H9 (cell line): ENCODE measurements around the gene KRT27. TPM values are rescaled to one million over a fixed set of nuclear protein-coding genes. Genes with fewer than 3 reads are reported as not detected.
A peak's percentile ranks its signal among the peaks of the same experiment; 100 is the strongest.

ENCODE experiments used
- DNase-seq: peaks from one replicate; pipeline ENCODE4 v3.0.0-alpha.2; 2017
- H2AFZ ChIP-seq: one replicate; pipeline ENCODE4 v1.6.1; 2013; ENCODE audit warnings: mild to moderate bottlenecking, low read length, control low read depth, moderate library complexity
- H2AK5ac ChIP-seq: 2 replicates; pipeline ENCODE4 v1.6.1; 2013; ENCODE audit warnings: low read length, control low read depth, mixed read lengths; ENCODE audit not compliant: insufficient read length
- H2BK120ac ChIP-seq: one replicate; pipeline ENCODE4 v1.6.1; 2013; ENCODE audit warnings: low read depth, mild to moderate bottlenecking, low read length, control low read depth, inconsistent platforms; ENCODE audit not compliant: poor library complexity, severe bottlenecking
- H2BK12ac ChIP-seq: 2 replicates; pipeline ENCODE4 v1.6.1; 2013; ENCODE audit warnings: low read length, control low read depth, mixed read lengths, low read depth; ENCODE audit not compliant: insufficient read length
- H2BK15ac ChIP-seq: 2 replicates; pipeline ENCODE4 v1.6.1; 2013; ENCODE audit warnings: low read depth, low read length, control low read depth
- H2BK20ac ChIP-seq: one replicate; pipeline ENCODE4 v1.6.1; 2013; ENCODE audit warnings: low read depth, mild to moderate bottlenecking, low read length, control low read depth, inconsistent platforms; ENCODE audit not compliant: poor library complexity, severe bottlenecking
- H2BK5ac ChIP-seq: 2 replicates; pipeline ENCODE4 v1.6.1; 2013; ENCODE audit warnings: low read length, control low read depth, mixed read lengths; ENCODE audit not compliant: insufficient read length
- H3K14ac ChIP-seq: 2 replicates; pipeline ENCODE4 v1.6.1; 2013; ENCODE audit warnings: low read length, control low read depth; ENCODE audit not compliant: insufficient read depth
- H3K18ac ChIP-seq: 2 replicates; pipeline ENCODE4 v1.6.1; 2013; ENCODE audit warnings: low read depth, mild to moderate bottlenecking, mixed read lengths, low read length, control low read depth; ENCODE audit not compliant: insufficient read length
- H3K23ac ChIP-seq: 2 replicates; pipeline ENCODE4 v1.6.1; 2013; ENCODE audit warnings: low read length, control low read depth, mixed read lengths, low read depth; ENCODE audit not compliant: insufficient read length
- H3K23me2 ChIP-seq: 2 replicates; pipeline ENCODE4 v1.6.1; 2013; ENCODE audit warnings: low read depth, mild to moderate bottlenecking, mixed read lengths, low read length, control low read depth; ENCODE audit not compliant: insufficient read length, poor library complexity, severe bottlenecking
- H3K27ac ChIP-seq: 2 replicates; pipeline ENCODE4 v1.5.1; 2013; ENCODE audit warnings: low read length, control low read depth, mixed read lengths, low read depth; ENCODE audit not compliant: insufficient read length
- H3K27me3 ChIP-seq: 2 replicates; pipeline ENCODE4 v1.6.1; 2013; ENCODE audit warnings: low read length, control low read depth, inconsistent platforms; ENCODE audit not compliant: insufficient read depth
- H3K4ac ChIP-seq: 2 replicates; pipeline ENCODE4 v1.6.1; 2013; ENCODE audit warnings: low read depth, mild to moderate bottlenecking, control low read depth, inconsistent platforms, low read length, moderate library complexity
- H3K4me1 ChIP-seq: 2 replicates; pipeline ENCODE4 v1.6.1; 2013; ENCODE audit warnings: low read length, control low read depth, inconsistent platforms; ENCODE audit not compliant: insufficient read depth
- H3K4me2 ChIP-seq: 2 replicates; pipeline ENCODE4 v1.6.1; 2013; ENCODE audit warnings: low read length, control low read depth, mixed read lengths; ENCODE audit not compliant: insufficient read length, insufficient read depth
- H3K56ac ChIP-seq: 2 replicates; pipeline ENCODE4 v1.6.1; 2013; ENCODE audit warnings: low read depth, mild to moderate bottlenecking, mixed read lengths, low read length, control low read depth; ENCODE audit not compliant: insufficient read length
- H3K79me1 ChIP-seq: 2 replicates; pipeline ENCODE4 v1.6.1; 2013; ENCODE audit warnings: low read depth, mild to moderate bottlenecking, moderate library complexity, low read length, control low read depth, inconsistent platforms; ENCODE audit not compliant: insufficient read depth, poor library complexity, severe bottlenecking
- H3K79me2 ChIP-seq: 2 replicates; pipeline ENCODE4 v1.6.1; 2013; ENCODE audit warnings: low read length, control low read depth, inconsistent platforms; ENCODE audit not compliant: insufficient read depth
- H3K9ac ChIP-seq: 2 replicates; pipeline ENCODE4 v1.6.1; 2013; ENCODE audit warnings: low read length, control low read depth, mixed read lengths; ENCODE audit not compliant: insufficient read length; ENCODE audit errors: extremely low read depth
- H3K9me3 ChIP-seq: one replicate; pipeline ENCODE4 v1.6.1; 2013; ENCODE audit warnings: low read depth, low read length, inconsistent platforms; ENCODE audit not compliant: control insufficient read depth
- H3T11ph ChIP-seq: one replicate; pipeline ENCODE4 v1.6.1; 2013; ENCODE audit warnings: mild to moderate bottlenecking, low read length, control low read depth, inconsistent platforms
- H4K20me1 ChIP-seq: one replicate; pipeline ENCODE4 v1.6.1; 2013; ENCODE audit not compliant: control insufficient read depth, insufficient read length, insufficient read depth
- H4K5ac ChIP-seq: 2 replicates; pipeline ENCODE4 v1.6.1; 2013; ENCODE audit warnings: low read depth, mild to moderate bottlenecking, mixed read lengths, low read length, control low read depth; ENCODE audit not compliant: insufficient read length
- H4K8ac ChIP-seq: replicated peaks from 2 replicates; pipeline ENCODE4 v1.6.1; 2013; ENCODE audit warnings: low read length, control low read depth, mixed read lengths, low read depth; ENCODE audit not compliant: insufficient read length
- H4K91ac ChIP-seq: 2 replicates; pipeline ENCODE4 v1.6.1; 2013; ENCODE audit warnings: low read depth, mild to moderate bottlenecking, moderate library complexity, mixed read lengths, low read length, control low read depth; ENCODE audit not compliant: insufficient read length
- H3K27ac Mint-ChIP-seq, 3 experiments: 2 replicates in 2 of 3; 3 replicates in 1 of 3; pipeline ENCODE4 v1.8.0; 2020 to 2021; ENCODE audit warnings: mixed read lengths in 3 of 3, mild to moderate bottlenecking in 1 of 3, moderate library complexity in 1 of 3
- H3K27me3 Mint-ChIP-seq: 2 replicates; pipeline ENCODE4 v1.8.0; 2021; ENCODE audit warnings: low read depth, mild to moderate bottlenecking, moderate library complexity, mixed read lengths
- H3K36me3 Mint-ChIP-seq, 3 experiments: 2 replicates in 2 of 3; 3 replicates in 1 of 3; pipeline ENCODE4 v1.8.0; 2020 to 2021; ENCODE audit warnings: low read depth in 3 of 3, mixed read lengths in 3 of 3; ENCODE audit not compliant: insufficient read depth in 1 of 3
- H3K4me1 Mint-ChIP-seq, 2 experiments: 2 replicates each; pipeline ENCODE4 v1.8.0; 2020; ENCODE audit warnings: mixed read lengths in 2 of 2
- H3K4me3 Mint-ChIP-seq, 2 experiments: 2 replicates in 1 of 2; 3 replicates in 1 of 2; pipeline ENCODE4 v1.8.0; 2020 to 2021; ENCODE audit warnings: mild to moderate bottlenecking in 2 of 2, mixed read lengths in 2 of 2, moderate library complexity in 1 of 2
- H3K9me3 Mint-ChIP-seq, 2 experiments: 2 replicates in 1 of 2; 3 replicates in 1 of 2; pipeline ENCODE4 v1.8.0; 2020; ENCODE audit warnings: mild to moderate bottlenecking in 2 of 2, mixed read lengths in 2 of 2, moderate library complexity in 1 of 2
- CTCF ChIP-seq: fragments of 200-600 bp; sonication (generic); conservative IDR thresholded peaks from 3 replicates; pipeline ENCODE4 v1.8.0; 2021; ENCODE audit warnings: antibody characterized with exemption, mild to moderate bottlenecking
- WGBS: extraction: QIAGEN DNeasy Blood & Tissue Kit; methylation state at CpG from one replicate; pipeline ENCODE4 v1.1.7; 2013; ENCODE audit warnings: missing lambda C conversion rate, low lambda C conversion rate, mixed read lengths; ENCODE audit not compliant: insufficient read length; ENCODE audit errors: extremely low coverage; 5-methylcytosine and 5-hydroxymethylcytosine counted together
- total RNA-seq: library from RNA; stranded (reverse); gene quantifications from 2 replicates; pipeline ENCODE4 v1.2.1, GENCODE V29; 2021

Gene KRT27
- total RNA-seq, 1 experiment from 2014 or later, result not detected

GRCh38 chr17:40819528-40820125 lies 37.3 kb upstream of the KRT27 start:
- H4K20me1 ChIP-seq, result no peaks in the 10 kb centered on the region
- no peaks in the 10 kb centered on the region for H3K9me3 Mint-ChIP-seq

More at GRCh38 chr17:40819528-40820125, 37.3 kb upstream of the KRT27 start:
- peak overlapping the region in 2 of 3 experiments; percentile 88 to 90; a peak in 2 of 7 replicates for H3K27ac Mint-ChIP-seq
- Histone ChIP-seq H2BK5ac (no peak overlapping the region), H3K4me2 (peak overlapping the region; percentile 47), H3K27me3 (no peaks in the 10 kb centered on the region), H2BK12ac (no peak overlapping the region), H3K23me2 (peaks cover 3% of the 10 kb centered on the region), H3T11ph (no peak overlapping the region), H2AK5ac (no peak overlapping the region), H3K27ac (no peak overlapping the region), H2AFZ (peak overlapping the region; percentile 6), H3K79me1 (no peaks in the 10 kb centered on the region), H2BK120ac (no peak overlapping the region), H2BK15ac (no peak overlapping the region), H3K79me2 (no peaks in the 10 kb centered on the region), H4K5ac (no peak overlapping the region), H4K91ac (no peak overlapping the region), H3K9ac (no peak overlapping the region), H4K8ac (no peak overlapping the region), H3K9me3 (no peaks in the 10 kb centered on the region), H3K23ac (no peak overlapping the region), H3K56ac (no peak overlapping the region), H3K4ac (no peak overlapping the region), H3K18ac (no peak overlapping the region), H3K4me1 (no peaks in the 10 kb centered on the region), H3K14ac (no peak overlapping the region), H2BK20ac (no peak overlapping the region)
- no peak for DNase-seq
- peaks cover 0 to 8% of the 10 kb centered on the region in 2 experiments; a peak in 1 of 4 replicates for H3K4me1 Mint-ChIP-seq
- TF ChIP-seq CTCF, result no peak
- WGBS, result no CpG with 5 or more reads among the region's 9 CpGs
- H3K27me3 Mint-ChIP-seq, result peaks cover 75% of the 10 kb centered on the region
- H3K36me3 Mint-ChIP-seq, result peaks cover 0 to 13% (median 10%) of the 10 kb centered on the region in 3 experiments; a peak in 5 of 7 replicates
- H3K4me3 Mint-ChIP-seq, result peak overlapping the region; percentile 78 to 85
